Epithelial cell of proximal tubule (primary cell): Measurements from ENCODE around the gene CAND2. TPM values are rescaled to one million over a fixed set of nuclear protein-coding genes. Genes with fewer than 3 reads are reported as not detected.
"Not testable (repeated sequence)": the region's sequence is repeated elsewhere in the genome, so short reads cannot be mapped to it uniquely, and the experiment has no call there.

Experiments used
- DNase-seq: peaks from one replicate; pipeline ENCODE4 v3.0.0-alpha.2; 2011; ENCODE audit warnings: low read depth
- H3K4me3 ChIP-seq: 2 replicates; pipeline ENCODE4 v1.5.1; 2011; ENCODE audit warnings: low read depth, mild to moderate bottlenecking, low read length
- total RNA-seq: library from RNA; depleted of rRNA; stranded (reverse); fragments of >200 nt; gene quantifications from 2 replicates; pipeline ENCODE4 v1.2.3, GENCODE V29; 2015
- TF ChIP-seq, protein P1 (sequence below): conservative IDR thresholded peaks from 2 replicates; pipeline ENCODE4 v1.5.1; 2012; ENCODE audit warnings: low read depth, mild to moderate bottlenecking, low read length

The CAND2 gene
- total RNA-seq, 1 donor from 2014 or later, result 5.9 TPM

DNA sequence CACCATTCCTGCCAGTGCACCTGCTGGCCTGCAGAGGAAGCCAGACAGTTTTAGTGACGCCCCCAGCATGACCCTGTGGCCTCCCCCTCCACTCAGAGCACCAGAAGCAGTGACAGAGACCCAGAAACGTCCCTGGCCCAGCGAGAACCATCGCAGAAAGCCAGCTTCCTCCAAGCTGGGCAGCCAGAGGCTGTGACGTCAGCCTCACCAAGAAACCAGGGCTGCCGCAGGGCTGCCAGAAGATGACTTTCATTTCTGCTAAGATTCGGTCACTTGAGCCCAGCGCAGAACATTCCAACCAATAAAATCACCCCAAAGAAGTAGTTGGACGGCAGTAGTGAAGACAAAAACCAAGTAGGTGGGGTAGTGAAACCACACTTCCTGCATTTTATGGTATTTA lies 74.5 kb downstream of the CAND2 start:
- H3K4me3 ChIP-seq, result no peak overlapping the region
- TF ChIP-seq, protein P1, sequence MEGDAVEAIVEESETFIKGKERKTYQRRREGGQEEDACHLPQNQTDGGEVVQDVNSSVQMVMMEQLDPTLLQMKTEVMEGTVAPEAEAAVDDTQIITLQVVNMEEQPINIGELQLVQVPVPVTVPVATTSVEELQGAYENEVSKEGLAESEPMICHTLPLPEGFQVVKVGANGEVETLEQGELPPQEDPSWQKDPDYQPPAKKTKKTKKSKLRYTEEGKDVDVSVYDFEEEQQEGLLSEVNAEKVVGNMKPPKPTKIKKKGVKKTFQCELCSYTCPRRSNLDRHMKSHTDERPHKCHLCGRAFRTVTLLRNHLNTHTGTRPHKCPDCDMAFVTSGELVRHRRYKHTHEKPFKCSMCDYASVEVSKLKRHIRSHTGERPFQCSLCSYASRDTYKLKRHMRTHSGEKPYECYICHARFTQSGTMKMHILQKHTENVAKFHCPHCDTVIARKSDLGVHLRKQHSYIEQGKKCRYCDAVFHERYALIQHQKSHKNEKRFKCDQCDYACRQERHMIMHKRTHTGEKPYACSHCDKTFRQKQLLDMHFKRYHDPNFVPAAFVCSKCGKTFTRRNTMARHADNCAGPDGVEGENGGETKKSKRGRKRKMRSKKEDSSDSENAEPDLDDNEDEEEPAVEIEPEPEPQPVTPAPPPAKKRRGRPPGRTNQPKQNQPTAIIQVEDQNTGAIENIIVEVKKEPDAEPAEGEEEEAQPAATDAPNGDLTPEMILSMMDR, result no peak
- DNase-seq, result no peak

DNA sequence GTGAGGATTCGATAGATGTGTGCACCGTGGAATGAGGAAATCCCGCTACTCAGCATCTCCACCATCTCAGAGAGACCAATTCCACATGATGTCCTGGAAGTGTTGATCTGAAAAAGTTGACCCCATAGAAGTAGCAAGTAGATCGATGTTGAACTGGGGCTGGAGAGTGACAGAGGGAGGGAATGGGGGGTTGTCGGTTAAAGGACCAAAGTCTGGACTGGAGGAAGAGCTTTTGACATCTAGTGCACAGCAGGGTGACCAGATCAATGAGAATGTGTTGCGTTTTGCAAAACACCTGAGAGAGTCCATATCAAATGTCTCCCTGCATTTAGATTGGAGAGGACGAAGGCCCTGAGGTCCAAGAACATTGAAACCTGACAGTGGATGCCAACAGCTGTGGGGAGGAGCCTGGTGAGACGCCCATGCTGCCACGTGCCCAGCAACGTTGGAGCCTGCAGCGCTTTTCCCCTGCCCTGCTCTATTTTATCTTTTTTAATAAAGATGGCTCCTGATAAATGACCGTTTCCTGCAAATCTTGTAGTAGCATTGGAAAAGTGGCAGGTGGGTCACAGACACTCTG lies 75.0 kb downstream of the CAND2 start:
- no peak for DNase-seq
- TF ChIP-seq, protein P1, result no peak
- H3K4me3 ChIP-seq, result no peak overlapping the region

DNA sequence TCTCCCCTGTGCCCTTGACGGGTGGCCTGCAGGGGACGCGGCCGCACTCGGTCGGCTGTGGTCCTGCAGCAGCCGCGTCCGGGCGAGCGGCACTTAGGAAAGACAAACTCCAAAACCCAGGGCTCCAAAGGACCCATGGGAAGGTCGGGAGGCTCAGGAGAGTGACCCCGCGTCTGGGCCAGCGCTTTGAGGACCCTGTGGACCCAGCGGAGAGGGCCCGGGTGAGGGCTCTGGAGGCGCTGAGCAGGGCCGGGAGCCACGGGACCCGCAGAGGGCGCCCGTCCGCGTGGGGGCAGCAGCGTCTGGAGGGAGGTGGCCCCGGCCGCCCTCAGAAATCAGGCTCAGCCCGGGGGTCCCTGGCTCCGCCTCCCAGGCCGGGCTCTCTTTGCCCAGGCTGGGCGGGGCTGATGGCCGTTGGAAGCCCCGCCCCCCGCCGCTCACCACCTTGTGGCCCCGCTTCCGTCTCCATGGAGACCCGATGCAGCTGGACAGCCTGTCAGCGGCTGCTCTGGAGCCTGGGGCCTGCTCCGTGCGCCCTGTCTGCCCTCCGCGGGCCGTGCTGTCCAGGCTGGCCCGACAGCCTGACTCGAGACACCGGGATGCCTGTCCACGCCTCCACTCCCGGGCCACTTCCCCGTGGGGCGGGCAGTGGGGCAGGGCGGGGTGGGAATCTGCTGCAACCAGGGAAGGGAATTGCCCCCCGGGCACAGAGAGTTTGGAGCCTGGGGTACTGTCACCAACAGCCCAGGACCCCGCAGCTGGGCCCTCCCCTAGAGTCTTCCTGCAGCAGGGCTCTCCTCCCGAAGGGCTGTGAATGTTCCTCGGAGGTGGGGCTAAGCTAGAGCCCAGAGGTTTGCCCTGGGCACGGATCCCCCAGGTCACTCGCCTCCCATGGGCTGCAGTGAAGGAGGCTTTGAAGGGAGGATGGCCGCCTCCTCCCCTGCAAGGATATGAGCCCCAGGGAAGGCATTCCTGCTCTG lies 79.7 kb downstream of the CAND2 start:
- H3K4me3 ChIP-seq, result no peak overlapping the region
- TF ChIP-seq, protein P1, result peak; percentile 27
- no peak for DNase-seq

DNA sequence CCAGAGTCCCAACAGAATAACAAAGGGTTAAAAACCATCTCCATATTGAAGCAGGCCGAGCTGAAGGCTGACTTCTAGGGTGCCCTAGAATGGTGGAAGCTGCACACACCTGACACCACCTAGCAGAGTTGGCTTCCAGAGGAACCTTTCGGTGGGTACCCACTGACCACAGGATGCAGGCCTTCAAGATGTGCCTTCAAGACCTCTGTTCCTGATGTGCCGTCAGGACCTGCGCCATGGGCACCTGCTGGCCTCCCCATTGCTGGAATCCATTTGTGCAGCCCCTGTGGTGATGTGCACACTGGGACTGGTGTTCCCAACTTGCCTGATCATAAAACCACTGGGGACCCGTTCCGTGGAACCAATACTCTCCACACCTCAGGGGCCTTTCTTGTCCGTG lies 80.6 kb downstream of the CAND2 start:
- TF ChIP-seq, protein P1, result no peak
- no peak overlapping the region for H3K4me3 ChIP-seq
- DNase-seq, result no peak

- TF ChIP-seq, protein P1, result no peak
- H3K4me3 ChIP-seq, result no peak overlapping the region
- no peak for DNase-seq
Observed at GRCh38 chr3:12878141-12878574, 81.7 kb downstream of the CAND2 start.

DNA sequence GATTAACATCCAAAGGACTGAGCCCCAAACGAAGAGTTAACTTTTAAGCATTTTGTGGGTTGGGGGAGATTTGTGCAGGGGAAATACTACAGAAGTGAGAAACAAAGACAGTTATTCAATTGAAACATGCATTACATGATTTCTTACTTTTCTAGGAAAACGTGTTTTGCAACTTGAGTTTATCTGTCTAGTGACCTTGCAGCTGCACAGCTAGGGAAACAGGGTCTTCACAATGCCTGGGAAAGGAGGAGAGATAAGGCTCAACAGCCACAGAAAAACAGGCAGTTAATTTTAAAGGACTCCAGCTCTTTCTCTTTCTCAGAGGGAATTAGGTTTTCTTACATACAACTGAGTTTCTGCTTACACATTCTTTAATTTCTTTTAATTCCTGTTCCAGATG lies 82.3 kb downstream of the CAND2 start:
- H3K4me3 ChIP-seq, DNase-seq: not testable (repeated sequence)

GRCh38 chr3:12879191-12879815 lies 82.8 kb downstream of the CAND2 start:
- TF ChIP-seq, protein P1, result no peak
- no peak overlapping the region for H3K4me3 ChIP-seq
- no peak for DNase-seq

DNA sequence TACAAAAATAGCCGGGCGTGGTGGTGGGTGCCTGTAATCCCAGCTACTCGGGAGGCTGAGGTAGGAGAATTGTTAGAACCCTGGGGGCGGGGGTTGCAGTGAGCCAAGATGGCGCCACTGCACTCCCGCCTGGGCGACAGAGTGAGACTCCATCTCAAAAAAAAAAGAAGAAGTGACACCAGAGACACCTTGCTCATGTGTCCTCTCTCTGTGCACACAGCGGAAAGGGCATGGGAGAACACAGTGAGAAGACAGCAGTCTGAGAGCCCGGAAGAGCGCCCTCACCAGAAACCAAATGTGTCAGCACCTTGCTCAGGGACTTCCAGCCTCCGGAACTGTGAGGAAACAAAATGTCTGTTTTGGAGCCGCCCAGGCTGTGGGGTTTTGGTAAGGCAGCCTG lies 85.4 kb downstream of the CAND2 start:
- not testable (repeated sequence) for H3K4me3 ChIP-seq, DNase-seq
